Measurements from ENCODE around the gene PLEKHG3. TPM values are rescaled to one million over a fixed set of nuclear protein-coding genes. Genes with fewer than 3 reads are reported as not detected.

Gene PLEKHG3
- total RNA-seq, 3 donors from 2014 or later = 18.7 to 31.5 (median 30.3) TPM

DNA sequence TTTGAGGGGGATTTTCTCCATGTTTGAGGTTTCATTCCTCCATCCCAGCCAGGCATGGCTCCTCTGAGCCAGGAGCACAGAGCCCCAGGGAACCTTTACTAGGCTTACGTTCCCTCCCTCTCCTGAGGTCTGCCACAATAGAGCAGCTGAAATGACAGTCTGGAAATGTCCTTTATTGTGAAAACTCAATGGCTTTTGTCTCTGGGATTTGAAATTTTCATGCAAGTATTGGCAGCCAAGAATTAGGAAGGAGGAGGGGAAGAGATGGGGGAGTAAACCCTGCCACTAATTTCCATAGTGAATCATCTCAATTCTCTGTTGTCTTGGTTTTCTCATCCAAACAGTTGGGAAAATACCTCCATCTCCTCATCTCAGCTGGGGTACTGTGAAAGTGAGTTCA is 2.6 kb upstream of the PLEKHG3 start:
- Histone ChIP-seq H3K4me1 (peaks cover 0 to 9% of the 10 kb centered on the region in 2 donors), H3K36me3 (no peaks in the 10 kb centered on the region), H3K27me3 (no peaks in the 10 kb centered on the region), H3K4me3 (no peak overlapping the region), H3K27ac (no peak overlapping the region), H3K9me3 (no peaks in the 10 kb centered on the region)
- no peak for TF ChIP-seq POLR2A (IDR thresholded peaks at IDR 0.05)
- TF ChIP-seq, protein P1, sequence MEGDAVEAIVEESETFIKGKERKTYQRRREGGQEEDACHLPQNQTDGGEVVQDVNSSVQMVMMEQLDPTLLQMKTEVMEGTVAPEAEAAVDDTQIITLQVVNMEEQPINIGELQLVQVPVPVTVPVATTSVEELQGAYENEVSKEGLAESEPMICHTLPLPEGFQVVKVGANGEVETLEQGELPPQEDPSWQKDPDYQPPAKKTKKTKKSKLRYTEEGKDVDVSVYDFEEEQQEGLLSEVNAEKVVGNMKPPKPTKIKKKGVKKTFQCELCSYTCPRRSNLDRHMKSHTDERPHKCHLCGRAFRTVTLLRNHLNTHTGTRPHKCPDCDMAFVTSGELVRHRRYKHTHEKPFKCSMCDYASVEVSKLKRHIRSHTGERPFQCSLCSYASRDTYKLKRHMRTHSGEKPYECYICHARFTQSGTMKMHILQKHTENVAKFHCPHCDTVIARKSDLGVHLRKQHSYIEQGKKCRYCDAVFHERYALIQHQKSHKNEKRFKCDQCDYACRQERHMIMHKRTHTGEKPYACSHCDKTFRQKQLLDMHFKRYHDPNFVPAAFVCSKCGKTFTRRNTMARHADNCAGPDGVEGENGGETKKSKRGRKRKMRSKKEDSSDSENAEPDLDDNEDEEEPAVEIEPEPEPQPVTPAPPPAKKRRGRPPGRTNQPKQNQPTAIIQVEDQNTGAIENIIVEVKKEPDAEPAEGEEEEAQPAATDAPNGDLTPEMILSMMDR (IDR thresholded peaks at IDR 0.05) = no peak
- no peak for TF ChIP-seq POLR2AphosphoS5 (IDR thresholded peaks at IDR 0.05)
- DNase-seq (ENCODE audit: low spot score in 2 of 2) = no peak
- intact Hi-C loops (cut with DNase I; ENCODE audit: low total_unique reads) = no loop called here

DNA sequence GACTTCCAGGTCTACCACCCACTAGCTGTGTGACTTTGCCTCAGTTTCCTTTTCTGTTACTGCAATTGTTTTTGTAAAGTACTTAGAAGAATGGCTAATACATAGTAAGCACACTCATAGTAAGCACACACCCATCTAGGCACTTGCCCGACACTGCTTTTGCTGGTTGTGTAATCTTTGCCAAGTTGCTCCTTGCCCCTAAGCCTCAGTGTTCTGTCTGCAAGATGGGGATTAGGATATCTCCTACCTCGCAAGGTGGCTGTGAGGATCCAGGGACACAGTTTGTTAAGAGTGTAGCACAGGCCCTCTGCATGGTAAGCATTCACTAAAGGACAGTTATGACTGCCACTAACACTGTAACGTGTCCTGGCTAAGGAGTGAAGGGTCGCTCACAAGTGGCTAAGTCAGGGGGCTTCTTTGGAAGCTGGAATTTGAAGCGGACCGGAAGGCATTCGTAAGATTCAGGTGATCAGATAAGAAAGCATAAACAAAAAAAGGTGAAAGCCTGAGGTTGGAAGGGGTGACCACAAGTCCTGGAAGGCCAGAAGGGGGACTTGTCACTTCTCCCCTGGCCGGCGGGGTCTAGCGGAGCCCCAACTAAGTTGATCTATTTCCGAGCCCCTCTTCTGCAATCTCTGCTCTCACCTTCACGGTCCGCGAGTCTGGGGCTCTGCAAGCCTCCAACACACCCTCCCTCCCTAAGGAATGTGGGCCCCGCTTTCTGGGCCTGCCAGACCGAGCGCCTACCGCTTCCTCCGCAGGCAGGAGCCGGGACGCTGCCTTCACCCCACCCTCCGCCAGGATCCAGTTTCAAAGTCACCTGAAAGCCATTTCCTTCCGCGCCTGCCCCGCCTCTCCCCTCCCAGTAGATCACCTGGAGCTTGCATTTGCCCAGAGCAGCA is 1.5 kb upstream of the PLEKHG3 start:
- DNase-seq (ENCODE audit: low spot score in 2 of 2) = peak; percentile 67 to 74
- H3K4me3 ChIP-seq = peak overlapping the region in 2 of 3 donors; percentile 78 to 82

GRCh38 chr14:64703395-64704142 is 655 bp upstream of the PLEKHG3 start:
- peak overlapping the region; percentile 85 to 94 for H3K27ac ChIP-seq
- H3K27me3 ChIP-seq = no peaks in the 10 kb centered on the region
- TF ChIP-seq, protein P1 (IDR thresholded peaks at IDR 0.05) = no peak
- TF ChIP-seq POLR2A (IDR thresholded peaks at IDR 0.05) = no peak
- TF ChIP-seq POLR2AphosphoS5 (IDR thresholded peaks at IDR 0.05) = no peak
- no peaks in the 10 kb centered on the region for H3K9me3 ChIP-seq
- no peaks in the 10 kb centered on the region for H3K36me3 ChIP-seq
- DNase-seq (ENCODE audit: low spot score in 2 of 2) = no peak
- H3K4me3 ChIP-seq = peak overlapping the region; percentile 78 to 88 (median 82)
- intact Hi-C loops (cut with DNase I; ENCODE audit: low total_unique reads) = no loop called here
- H3K4me1 ChIP-seq = peaks cover 0 to 18% of the 10 kb centered on the region in 2 donors

More for the DNA sequence above, 1.5 kb upstream of the PLEKHG3 start:
- H3K4me1 ChIP-seq = peaks cover 0 to 18% of the 10 kb centered on the region in 2 donors
- no peaks in the 10 kb centered on the region for H3K9me3 ChIP-seq
- no peaks in the 10 kb centered on the region for H3K36me3 ChIP-seq
- H3K27ac ChIP-seq = peak overlapping the region; percentile 85 to 94
- H3K27me3 ChIP-seq = no peaks in the 10 kb centered on the region
- intact Hi-C loops (cut with DNase I; ENCODE audit: low total_unique reads) = no loop called here
- TF ChIP-seq POLR2AphosphoS5 (IDR thresholded peaks at IDR 0.05) (no peak), POLR2A (IDR thresholded peaks at IDR 0.05) (no peak)
- TF ChIP-seq, protein P1 (IDR thresholded peaks at IDR 0.05) = no peak

DNA sequence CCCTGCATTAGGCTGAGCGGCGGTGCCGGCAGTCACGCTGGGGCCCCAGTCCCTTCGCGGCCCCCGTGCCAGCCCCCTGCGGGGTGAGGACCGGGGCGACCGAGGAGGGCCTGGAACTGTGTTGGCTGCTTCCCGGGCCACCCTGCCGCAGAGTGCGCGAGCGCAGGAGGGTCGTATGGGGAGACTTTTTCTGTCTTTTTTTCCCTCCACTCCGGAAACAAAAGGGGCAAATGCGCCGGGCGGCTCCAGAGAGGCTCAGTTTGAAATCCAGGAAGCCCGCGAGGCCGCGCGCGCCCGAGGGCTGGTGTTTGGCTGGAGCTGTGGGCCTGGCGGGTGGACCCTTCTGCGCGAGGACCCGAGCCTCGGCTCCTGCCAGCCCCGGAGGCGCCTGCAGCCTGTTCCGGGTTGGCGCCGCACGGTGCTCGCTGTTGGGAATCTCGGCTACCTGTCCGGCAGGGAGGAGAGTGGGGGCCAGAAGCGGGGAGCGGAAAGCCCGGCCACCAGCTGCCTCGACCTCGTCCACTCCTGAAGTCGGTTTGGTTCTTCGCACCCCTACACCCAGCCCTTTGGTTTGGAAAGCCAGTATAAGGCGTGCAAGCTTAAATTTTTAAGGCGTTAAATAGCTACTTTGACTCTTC is 638 bp downstream of the PLEKHG3 start:
- no peaks in the 10 kb centered on the region for H3K9me3 ChIP-seq
- no peaks in the 10 kb centered on the region for H3K27me3 ChIP-seq
- H3K4me1 ChIP-seq = peaks cover 0 to 18% of the 10 kb centered on the region in 2 donors
- intact Hi-C loops (cut with DNase I; ENCODE audit: low total_unique reads) = no loop called here
- peak overlapping the region; percentile 78 to 88 (median 82) for H3K4me3 ChIP-seq
- H3K36me3 ChIP-seq = no peaks in the 10 kb centered on the region
- no peak for TF ChIP-seq POLR2AphosphoS5 (IDR thresholded peaks at IDR 0.05)
- TF ChIP-seq POLR2A (IDR thresholded peaks at IDR 0.05) = no peak
- H3K27ac ChIP-seq = peak overlapping the region; percentile 85 to 94
- peak in 1 of 2 donors; percentile 67 for DNase-seq (ENCODE audit: low spot score in 2 of 2)

- no peak for DNase-seq (ENCODE audit: low spot score in 2 of 2)
Observed at GRCh38 chr14:64705381-64706118, 1.3 kb downstream of the PLEKHG3 start.

More at GRCh38 chr14:64705381-64706118, 1.3 kb downstream of the PLEKHG3 start:
- TF ChIP-seq, protein P1 (IDR thresholded peaks at IDR 0.05) = no peak
- TF ChIP-seq POLR2A (IDR thresholded peaks at IDR 0.05) = no peak
- TF ChIP-seq POLR2AphosphoS5 (IDR thresholded peaks at IDR 0.05) = no peak
- peak overlapping the region; percentile 78 to 88 (median 82) for H3K4me3 ChIP-seq
- no peaks in the 10 kb centered on the region for H3K36me3 ChIP-seq
- peak overlapping the region; percentile 85 to 94 for H3K27ac ChIP-seq
- intact Hi-C loops (cut with DNase I; ENCODE audit: low total_unique reads) = no loop called here
- H3K4me1 ChIP-seq = peaks cover 0 to 18% of the 10 kb centered on the region in 2 donors
- no peaks in the 10 kb centered on the region for H3K27me3 ChIP-seq
- H3K9me3 ChIP-seq = no peaks in the 10 kb centered on the region
